Stimulated activated CD8-positive, alpha-beta memory T cell treated with anti-CD3 and anti-CD28 coated beads, Interleukin-4, amount 100 ng/mL, for 24 hours (primary cell): ENCODE measurements around the gene COX5B.
"Not testable (repeated sequence)": the region's sequence is repeated elsewhere in the genome, so short reads cannot be mapped to it uniquely, and the experiment has no call there.

Experiments used
- DNase-seq: peaks from one replicate; pipeline ENCODE4 v3.0.0-alpha.2; 2020; ENCODE audit warnings: low read depth

Gene COX5B

GRCh38 chr2:97654309-97654708 lies 8.4 kb downstream of the COX5B start:
- DNase-seq = no peak

DNA sequence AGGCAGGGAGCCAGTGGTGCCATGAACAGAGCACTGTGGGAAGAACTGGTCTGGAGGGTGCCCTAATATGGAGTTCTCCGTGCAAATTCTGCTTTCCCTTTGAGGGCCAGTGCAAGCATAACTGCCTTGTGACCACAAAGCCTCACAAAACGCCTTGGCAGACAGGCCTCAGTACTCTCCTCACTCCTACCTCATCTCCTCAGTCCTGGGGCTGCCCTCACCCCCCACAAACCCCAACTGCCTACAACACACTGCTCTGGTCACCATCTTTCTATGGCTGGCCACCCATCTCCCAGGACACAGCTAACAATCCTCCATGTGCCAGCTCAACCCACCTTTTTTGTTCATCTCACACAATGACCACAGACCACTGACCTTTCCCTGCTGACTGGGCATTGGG lies 8.9 kb downstream of the COX5B start:
- DNase-seq = no peak

GRCh38 chr2:97656129-97656755 lies 10.4 kb downstream of the COX5B start:
- DNase-seq = no peak

DNA sequence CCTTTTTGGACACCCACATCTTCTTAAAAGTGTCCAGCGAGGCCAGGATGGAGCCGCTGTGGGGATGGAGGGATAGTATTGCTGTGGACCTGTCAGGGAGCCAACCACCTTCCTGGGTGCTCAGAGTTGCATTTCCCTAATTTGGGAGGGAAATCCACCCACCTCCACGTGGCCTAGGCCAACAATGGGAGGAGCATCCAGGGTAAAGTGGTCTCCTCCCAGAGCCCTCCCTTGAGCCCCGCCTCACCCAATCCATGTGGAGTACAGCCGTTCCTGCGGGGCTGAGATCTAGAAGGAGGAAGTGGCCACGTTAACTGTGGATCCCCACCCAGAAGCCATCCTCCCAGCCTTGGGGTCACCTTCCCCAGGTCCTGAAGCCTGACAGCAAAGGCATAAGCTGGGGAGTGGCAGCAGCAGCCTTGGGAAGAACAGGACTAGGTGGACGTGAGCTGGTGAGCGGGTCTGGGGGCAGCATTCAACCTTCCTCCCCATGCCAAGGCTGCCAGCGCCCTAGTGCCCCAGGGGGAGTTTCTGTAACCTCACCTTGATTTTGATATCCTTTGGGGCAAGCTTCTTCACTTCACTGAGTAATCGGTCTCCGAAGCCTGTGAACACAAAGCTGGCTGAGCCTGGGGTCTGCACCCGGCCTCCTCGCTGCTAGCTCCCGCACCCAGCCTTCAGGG lies 11.2 kb downstream of the COX5B start:
- DNase-seq = no peak

GRCh38 chr2:97657986-97658690 lies 12.3 kb downstream of the COX5B start:
- DNase-seq = no peak

DNA sequence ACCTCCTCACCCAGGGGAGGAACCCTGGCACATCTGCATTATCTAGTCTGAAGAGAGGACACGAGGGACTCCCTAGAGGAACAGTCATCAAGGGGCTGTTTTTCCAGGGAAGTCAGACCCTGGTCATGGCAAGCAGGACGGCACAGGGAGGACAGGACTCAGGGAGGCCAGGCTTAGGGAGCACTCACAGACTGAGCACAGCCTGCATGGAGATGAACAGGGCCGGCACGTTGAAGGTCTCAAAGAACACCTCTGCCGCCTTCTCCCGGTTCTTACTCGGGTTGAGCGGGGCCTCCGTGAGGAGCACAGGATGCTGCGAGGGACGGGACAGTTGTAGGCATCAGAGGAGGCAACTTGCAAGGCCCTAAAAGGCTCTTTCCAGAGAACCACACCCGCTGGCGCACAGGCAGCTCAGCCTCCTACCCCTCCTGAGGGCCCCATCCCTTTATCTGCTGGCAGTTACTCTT lies 12.9 kb downstream of the COX5B start:
- DNase-seq = no peak

DNA sequence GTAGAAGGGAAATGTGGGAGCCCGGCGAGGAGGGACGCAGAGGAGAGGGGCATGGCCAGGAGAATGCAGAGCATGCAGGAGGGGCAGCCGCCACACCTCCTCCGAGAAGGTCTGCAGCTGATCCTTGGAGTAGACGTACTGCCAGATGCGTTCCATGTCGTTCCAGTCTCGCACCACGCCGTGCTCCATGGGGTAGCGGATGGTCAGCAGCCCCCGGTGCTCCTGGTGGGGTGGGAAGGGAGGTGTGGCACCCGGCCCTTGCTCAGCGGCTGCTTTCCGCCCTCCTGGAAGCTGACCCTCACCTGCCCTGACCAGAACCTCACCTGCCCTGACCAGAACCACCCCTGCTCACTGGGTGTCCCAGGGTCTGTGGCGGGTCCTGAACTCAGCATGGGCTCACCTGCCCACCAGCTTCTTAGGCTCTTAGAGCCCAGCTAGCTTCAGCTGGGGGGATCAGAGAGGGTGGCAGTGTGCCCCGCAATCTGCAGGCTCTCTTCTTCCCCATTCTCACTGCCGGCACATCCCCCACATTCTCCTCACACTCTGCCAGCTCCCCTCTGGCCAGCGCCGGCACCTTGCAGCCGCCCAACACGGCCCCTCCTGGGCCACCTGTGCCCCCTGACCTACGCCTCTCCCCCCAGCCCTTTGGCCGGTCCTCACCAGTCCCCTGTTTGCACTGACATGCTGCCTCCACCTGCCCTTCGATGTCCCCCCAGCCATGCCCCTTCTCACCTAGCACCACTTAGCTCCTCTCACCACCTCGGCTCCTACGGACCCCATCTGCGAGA lies 13.6 kb downstream of the COX5B start:
- no peak for DNase-seq

DNA sequence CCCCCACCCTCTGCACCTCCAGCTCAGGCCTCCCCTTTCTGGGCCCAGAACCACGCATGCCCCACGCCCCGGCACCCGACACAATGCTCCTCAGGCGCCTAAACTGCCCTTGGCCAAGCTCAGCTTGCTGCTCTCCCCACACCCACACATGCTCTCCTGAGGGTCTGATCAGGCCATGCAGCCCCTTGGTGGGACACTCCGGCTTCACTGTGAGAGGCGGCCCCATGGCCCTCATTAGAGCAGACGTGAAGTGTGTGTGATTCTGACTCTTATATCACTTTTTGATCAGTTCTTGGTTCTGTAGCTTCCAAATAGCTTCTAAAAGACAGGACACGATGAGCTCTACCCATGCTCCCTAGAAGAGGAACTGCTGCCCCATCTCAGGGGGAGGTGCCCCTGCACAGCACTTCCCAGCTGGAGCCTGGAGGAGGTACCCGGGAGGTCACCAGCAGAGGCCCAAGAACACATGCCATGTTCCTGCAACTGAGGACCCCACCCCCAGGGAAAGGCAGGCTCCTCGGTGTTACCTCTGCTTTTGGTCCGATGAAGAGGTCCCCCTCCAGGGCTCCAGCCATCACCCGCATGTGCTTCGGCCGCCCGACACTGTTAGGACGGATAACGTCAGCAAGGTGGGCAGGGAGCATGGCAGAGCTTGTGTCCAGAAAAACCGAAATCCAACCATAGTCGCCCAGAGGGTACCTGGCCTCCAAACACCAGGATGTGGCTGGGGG lies 14.3 kb downstream of the COX5B start:
- DNase-seq = no peak

DNA sequence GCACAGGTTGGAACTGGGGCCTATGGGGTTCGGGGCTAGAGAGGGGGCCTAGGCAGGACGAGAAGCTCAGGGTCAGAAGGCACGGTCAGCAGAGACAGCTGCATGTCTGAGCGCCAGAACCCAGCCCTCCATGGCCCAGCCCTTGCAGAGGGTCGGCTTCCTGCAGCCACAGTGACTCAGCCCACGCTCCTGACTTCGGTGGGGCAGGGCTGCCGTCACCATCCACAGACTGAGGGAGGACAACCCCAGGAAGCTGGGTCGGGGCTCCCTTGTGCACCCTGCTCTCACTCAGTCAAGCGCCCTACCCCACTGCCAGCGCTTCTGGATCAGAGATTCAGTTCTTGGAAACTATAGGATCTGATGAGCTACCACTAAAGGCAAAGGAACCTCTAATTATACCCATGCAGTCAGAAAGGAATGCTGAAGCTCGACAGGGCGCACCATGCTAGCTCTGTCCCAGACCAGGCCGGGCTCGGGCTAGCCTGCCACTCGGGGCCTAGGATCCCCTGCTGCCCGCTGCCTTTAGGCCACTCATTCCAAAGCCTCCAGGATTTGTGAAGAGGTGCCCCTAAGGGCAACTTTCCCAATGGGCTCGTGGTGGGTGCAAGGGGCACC lies 15.0 kb downstream of the COX5B start:
- DNase-seq = no peak

- no peak for DNase-seq
Measured at GRCh38 chr2:97661927-97662326, 16.1 kb downstream of the COX5B start.

DNA sequence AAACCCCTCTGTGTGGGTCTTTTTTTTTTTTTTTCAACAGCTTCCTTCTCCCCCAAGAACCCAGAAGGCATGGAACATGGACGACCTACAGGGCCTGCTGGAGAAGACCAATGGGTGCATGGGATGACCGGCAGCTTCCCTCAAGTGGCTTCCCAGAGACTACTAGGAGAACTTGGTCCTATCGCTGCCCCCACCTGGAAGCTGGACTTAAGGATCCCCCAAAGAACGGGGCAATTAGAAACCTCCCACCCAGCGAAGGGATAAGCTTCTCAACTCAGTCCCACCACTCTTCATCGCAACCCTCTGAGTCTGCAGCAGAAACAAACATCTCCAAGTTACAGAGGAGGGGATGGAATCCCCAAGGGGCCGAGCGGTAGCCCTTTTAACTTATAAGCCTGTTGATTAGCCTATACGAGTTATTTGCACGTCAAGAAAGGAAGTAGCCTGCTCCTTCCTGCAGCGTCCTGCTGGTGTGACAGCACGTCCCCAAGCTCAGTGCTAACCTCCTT lies 16.6 kb downstream of the COX5B start:
- DNase-seq = no peak

DNA sequence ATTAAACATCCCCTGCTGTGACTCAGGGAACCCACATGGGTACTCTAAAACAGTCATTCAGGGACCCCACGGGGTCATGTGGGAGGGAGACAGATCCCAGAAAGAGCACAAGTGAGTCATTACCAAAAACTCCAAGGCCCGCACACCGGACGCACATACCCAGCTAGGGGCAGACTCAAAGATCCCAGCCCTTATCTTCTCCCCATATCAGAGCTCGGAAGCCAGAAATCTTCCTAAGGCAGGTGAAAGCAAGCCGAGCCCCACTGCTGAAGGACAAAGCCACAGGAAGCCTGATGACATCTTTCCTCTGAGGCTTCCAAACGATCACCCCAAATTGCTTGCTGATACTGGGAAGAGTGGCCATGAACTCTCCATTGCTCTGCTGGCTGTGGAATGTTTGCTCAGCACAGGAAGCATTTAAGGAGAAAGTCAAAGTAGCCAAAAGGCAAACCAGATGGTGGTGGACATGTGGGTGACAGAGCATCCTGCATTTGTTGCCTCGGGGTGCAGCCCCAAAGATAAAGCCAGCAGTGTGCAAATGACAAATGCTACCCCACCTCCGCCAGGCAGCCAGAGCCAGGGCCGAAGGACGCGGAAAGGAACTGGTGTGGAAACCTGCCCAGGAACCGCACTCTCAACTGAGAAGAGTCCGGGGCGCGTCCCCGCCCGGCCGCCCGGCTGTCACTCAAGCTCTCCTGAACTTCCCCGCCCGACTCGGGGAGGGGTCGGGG lies 17.2 kb downstream of the COX5B start:
- peak; percentile 67 for DNase-seq

GRCh38 chr2:97663626-97663961 lies 17.7 kb downstream of the COX5B start:
- no peak for DNase-seq

- peak; percentile 97 for DNase-seq
Measured at GRCh38 chr2:97663962-97664635, 18.2 kb downstream of the COX5B start, which contains the start of gene ACTR1B. ACTR1B (minus strand) TSS chr2:97664044; CDS start chr2:97663890, 154 bp downstream.

DNA sequence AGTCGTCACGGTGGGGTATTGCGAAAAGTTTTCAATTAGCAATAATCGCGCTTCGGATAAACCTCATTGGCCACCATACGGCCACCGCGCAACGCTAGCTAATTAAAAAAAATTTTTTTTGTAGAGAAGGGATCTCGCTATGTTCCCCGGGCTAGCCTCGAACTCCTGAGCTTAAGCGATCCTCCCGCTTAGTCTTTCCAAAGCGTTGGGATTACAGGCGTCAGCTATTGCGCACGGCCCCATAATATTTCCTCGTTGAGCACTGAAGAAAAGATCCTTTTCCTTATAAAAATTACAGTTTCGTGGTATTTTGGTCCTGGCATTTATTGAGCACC lies 18.7 kb downstream of the COX5B start:
- DNase-seq = no peak

DNA sequence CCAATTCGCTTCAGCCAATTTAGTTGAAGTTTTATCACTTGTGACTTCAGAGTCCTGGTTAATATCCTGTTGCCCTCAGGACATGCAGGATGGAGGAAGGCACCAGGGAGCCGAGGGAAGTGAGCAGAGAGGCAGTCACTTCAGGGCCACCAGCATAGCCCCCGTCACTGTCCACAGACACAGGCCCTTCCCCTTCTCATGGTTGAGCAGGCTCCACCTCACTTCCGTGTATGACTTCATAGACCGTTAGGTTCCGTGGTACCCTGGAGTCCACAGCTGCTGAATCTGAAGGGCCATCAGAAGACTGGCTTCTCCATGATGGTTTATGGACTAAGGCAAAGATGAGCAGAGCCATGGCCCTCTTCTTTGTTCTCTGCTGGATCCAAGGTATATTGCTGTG lies 23.6 kb downstream of the COX5B start, which contains the start of gene C2orf92:
TSS of gene C2orf92 (plus strand) at position 266 of the 400 bp plus-strand sequence. CDS start at position 342, 76 bp downstream.
- no peak for DNase-seq

GRCh38 chr2:97670471-97670870 lies 24.6 kb downstream of the COX5B start:
- no peak for DNase-seq

- no peak for DNase-seq
Measured at GRCh38 chr2:97671526-97671925, 25.7 kb downstream of the COX5B start.

GRCh38 chr2:97672606-97673140 lies 26.8 kb downstream of the COX5B start:
- not testable (repeated sequence) for DNase-seq
